ENCODE data around the gene KLHL22.

The KLHL22 gene

GRCh38 chr22:20428496-20429253, 66.9 kb downstream of the KLHL22 start:
- Histone ChIP-seq H3K27ac (ENCODE audit: poor library complexity, severe bottlenecking) (no peak overlapping the region), H3K4me1 (ENCODE audit: insufficient read depth, poor library complexity, severe bottlenecking) (no peaks in the 10 kb centered on the region), H3K4me3 (ENCODE audit: severe bottlenecking) (no peak overlapping the region), H3K9me3 (ENCODE audit: severe bottlenecking) (no peaks in the 10 kb centered on the region), H3K27me3 (ENCODE audit: insufficient read depth, poor library complexity, severe bottlenecking) (no peaks in the 10 kb centered on the region), H3K36me3 (ENCODE audit: low read depth) (0 out of 2 replicates have a peak, but pooled peaks cover 3% of the 10 kb centered on the region)
- TF ChIP-seq, protein P1, sequence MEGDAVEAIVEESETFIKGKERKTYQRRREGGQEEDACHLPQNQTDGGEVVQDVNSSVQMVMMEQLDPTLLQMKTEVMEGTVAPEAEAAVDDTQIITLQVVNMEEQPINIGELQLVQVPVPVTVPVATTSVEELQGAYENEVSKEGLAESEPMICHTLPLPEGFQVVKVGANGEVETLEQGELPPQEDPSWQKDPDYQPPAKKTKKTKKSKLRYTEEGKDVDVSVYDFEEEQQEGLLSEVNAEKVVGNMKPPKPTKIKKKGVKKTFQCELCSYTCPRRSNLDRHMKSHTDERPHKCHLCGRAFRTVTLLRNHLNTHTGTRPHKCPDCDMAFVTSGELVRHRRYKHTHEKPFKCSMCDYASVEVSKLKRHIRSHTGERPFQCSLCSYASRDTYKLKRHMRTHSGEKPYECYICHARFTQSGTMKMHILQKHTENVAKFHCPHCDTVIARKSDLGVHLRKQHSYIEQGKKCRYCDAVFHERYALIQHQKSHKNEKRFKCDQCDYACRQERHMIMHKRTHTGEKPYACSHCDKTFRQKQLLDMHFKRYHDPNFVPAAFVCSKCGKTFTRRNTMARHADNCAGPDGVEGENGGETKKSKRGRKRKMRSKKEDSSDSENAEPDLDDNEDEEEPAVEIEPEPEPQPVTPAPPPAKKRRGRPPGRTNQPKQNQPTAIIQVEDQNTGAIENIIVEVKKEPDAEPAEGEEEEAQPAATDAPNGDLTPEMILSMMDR (IDR thresholded peaks at IDR 0.05; ENCODE audit: poor library complexity, severe bottlenecking) = no peak
- peak; percentile 40 for DNase-seq (ENCODE audit: low spot score)
- no peak for ATAC-seq (ENCODE audit: low read depth)

DNA sequence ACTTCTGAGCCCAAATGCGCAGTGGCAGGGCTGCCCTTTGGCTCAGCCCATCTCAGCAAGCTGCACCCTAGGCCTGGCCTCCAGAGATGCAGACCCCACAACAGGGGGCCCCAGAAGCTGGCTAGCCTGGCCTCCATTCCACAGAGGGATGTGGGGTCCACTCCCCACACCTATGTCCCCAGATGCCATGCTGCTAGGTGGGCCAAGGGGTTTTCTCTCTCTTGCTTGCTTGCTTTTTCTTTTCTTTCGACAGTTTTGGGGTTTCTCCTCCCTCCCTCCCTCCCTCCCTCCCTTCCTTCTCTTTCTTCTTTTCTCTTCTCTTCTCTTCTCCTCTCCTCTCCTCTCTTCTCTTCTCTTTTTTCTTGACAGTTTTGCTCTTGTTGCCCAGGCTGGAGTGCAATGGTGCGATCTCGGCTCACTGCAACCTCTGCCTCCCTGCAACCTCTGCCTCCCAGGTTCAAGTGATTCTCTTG, 67.6 kb downstream of the KLHL22 start:
- no peaks in the 10 kb centered on the region for H3K27me3 ChIP-seq (ENCODE audit: insufficient read depth, poor library complexity, severe bottlenecking)

GRCh38 chr22:20427104-20427944, 68.3 kb downstream of the KLHL22 start:
- ATAC-seq (ENCODE audit: low read depth) = no peak
- H3K9me3 ChIP-seq (ENCODE audit: severe bottlenecking) = no peaks in the 10 kb centered on the region
- H3K4me1 ChIP-seq (ENCODE audit: insufficient read depth, poor library complexity, severe bottlenecking) = no peaks in the 10 kb centered on the region
- H3K36me3 ChIP-seq (ENCODE audit: low read depth) = 0 out of 2 replicates have a peak, but pooled peaks cover 3% of the 10 kb centered on the region
- TF ChIP-seq, protein P1 (IDR thresholded peaks at IDR 0.05; ENCODE audit: poor library complexity, severe bottlenecking) = no peak
- H3K27ac ChIP-seq (ENCODE audit: poor library complexity, severe bottlenecking) = no peak overlapping the region
- no peak overlapping the region for H3K4me3 ChIP-seq (ENCODE audit: severe bottlenecking)
- no peaks in the 10 kb centered on the region for H3K27me3 ChIP-seq (ENCODE audit: insufficient read depth, poor library complexity, severe bottlenecking)
- DNase-seq (ENCODE audit: low spot score) = peak; percentile 51

More for the DNA sequence above, 67.6 kb downstream of the KLHL22 start:
- DNase-seq (ENCODE audit: low spot score) (peak; percentile 25), ATAC-seq (ENCODE audit: low read depth) (no peak)
- Histone ChIP-seq H3K9me3 (ENCODE audit: severe bottlenecking) (no peaks in the 10 kb centered on the region), H3K4me3 (ENCODE audit: severe bottlenecking) (no peak overlapping the region), H3K4me1 (ENCODE audit: insufficient read depth, poor library complexity, severe bottlenecking) (no peaks in the 10 kb centered on the region), H3K36me3 (ENCODE audit: low read depth) (0 out of 2 replicates have a peak, but pooled peaks cover 3% of the 10 kb centered on the region), H3K27ac (ENCODE audit: poor library complexity, severe bottlenecking) (no peak overlapping the region)
- TF ChIP-seq, protein P1 (IDR thresholded peaks at IDR 0.05; ENCODE audit: poor library complexity, severe bottlenecking) = no peak

DNA sequence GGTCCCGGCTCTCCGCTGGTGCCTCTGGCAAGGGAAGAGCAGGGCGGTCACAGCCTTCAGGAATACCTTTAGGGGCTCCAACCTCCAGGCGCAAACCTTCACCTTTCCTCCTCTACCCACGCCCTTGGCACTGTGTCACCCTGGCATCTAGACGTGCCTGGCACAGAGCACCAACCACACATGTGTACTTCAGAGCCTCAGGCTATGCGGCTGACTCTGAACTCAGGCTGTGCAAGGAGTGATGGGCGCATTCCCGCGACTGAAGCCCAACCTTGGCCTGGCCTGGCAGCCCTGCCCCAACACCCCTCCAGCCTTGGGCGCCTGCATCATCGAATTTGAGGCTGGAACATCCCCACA, 69.4 kb downstream of the KLHL22 start:
- Histone ChIP-seq H3K36me3 (ENCODE audit: low read depth) (0 out of 2 replicates have a peak, but pooled peaks cover 3% of the 10 kb centered on the region), H3K27me3 (ENCODE audit: insufficient read depth, poor library complexity, severe bottlenecking) (no peaks in the 10 kb centered on the region), H3K4me3 (ENCODE audit: severe bottlenecking) (no peak overlapping the region), H3K4me1 (ENCODE audit: insufficient read depth, poor library complexity, severe bottlenecking) (no peaks in the 10 kb centered on the region), H3K9me3 (ENCODE audit: severe bottlenecking) (no peaks in the 10 kb centered on the region), H3K27ac (ENCODE audit: poor library complexity, severe bottlenecking) (no peak overlapping the region)
- TF ChIP-seq, protein P1 (IDR thresholded peaks at IDR 0.05; ENCODE audit: poor library complexity, severe bottlenecking) = no peak
- no peak for DNase-seq (ENCODE audit: low spot score)
- no peak for ATAC-seq (ENCODE audit: low read depth)

Measured in RWPE2 (cell line).